Measurements from ENCODE around the gene SOWAHB. TPM values are rescaled to one million over a fixed set of nuclear protein-coding genes. Genes with fewer than 3 reads are reported as not detected.

SOWAHB gene
- total RNA-seq, 4 donors from 2014 or later, result 1.9 to 3.3 TPM; not detected in 2

DNA sequence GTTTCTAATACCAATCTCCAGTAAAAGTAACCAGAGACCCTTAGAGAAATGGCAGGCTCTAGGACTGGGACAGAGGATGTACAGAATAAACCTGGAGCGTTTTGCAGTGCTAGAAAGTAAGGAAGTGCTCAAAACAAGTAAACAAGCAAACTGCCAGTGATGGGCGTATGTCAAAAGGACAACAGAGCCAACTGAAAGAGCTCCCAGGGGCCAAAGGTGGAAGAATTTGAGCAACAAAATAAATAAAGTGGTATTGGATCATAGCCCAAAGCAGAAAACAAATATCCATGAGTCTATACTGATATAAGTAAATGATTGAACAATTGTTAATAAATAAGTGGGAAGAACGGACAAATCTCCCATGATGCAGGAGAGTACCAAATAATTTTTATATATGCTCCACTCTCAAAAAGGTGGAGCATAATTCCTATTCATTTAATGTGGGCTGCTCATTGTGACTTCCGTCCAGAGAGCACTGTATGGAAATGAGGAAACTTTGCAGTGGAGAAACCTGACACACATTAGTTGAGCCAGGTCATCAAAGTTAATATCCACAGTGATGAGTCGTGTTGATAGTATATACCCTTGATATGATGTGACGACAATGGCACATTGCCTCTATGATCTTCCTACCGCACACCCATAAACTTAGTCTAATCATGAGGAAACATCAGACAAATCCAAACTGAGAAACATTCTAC, 33.8 kb upstream of the SOWAHB start:
- H3K4me3 ChIP-seq, result no peak overlapping the region
- H3K4me1 ChIP-seq, result no peaks in the 10 kb centered on the region
- intact Hi-C loops (cut with DNase I; ENCODE audit: low total_unique reads), result no loop called here
- H3K36me3 ChIP-seq, result no peaks in the 10 kb centered on the region
- no peak overlapping the region for H3K27ac ChIP-seq
- H3K27me3 ChIP-seq, result no peaks in the 10 kb centered on the region
- DNase-seq, result no peak
- TF ChIP-seq CTCF (IDR thresholded peaks at IDR 0.05), result no peak
- TF ChIP-seq POLR2A (IDR thresholded peaks at IDR 0.05), result no peak
- H3K9me3 ChIP-seq, result no peaks in the 10 kb centered on the region

GRCh38 chr4:76931087-76931486, 33.1 kb upstream of the SOWAHB start:
- Histone ChIP-seq H3K27me3 (no peaks in the 10 kb centered on the region), H3K4me1 (no peaks in the 10 kb centered on the region), H3K36me3 (no peaks in the 10 kb centered on the region), H3K4me3 (no peak overlapping the region), H3K27ac (no peak overlapping the region), H3K9me3 (no peaks in the 10 kb centered on the region)
- no peak for DNase-seq
- intact Hi-C loops (cut with DNase I; ENCODE audit: low total_unique reads), result no loop called here
- TF ChIP-seq CTCF (IDR thresholded peaks at IDR 0.05) (no peak), POLR2A (IDR thresholded peaks at IDR 0.05) (no peak)

DNA sequence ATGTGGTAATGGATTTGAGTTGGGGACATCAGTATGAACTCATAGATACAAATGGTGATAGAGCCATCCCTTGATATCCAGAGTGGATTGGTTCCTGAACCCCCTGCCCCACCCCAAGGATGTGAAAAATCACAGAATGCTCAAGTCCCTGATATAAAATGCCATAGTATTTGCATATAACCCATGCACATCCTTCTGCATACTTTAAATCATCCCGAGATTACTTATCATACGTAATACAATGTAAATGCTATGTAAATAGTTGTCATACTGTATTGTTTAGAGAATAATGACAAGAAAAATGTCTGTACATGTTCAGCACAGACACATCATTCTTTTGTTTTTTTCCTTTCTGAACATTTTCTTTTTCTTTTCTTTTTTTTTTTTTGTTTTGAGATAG, 32.7 kb upstream of the SOWAHB start:
- H3K27me3 ChIP-seq, result no peaks in the 10 kb centered on the region
- intact Hi-C loops (cut with DNase I; ENCODE audit: low total_unique reads), result no loop called here
- H3K27ac ChIP-seq, result no peak overlapping the region
- no peaks in the 10 kb centered on the region for H3K4me1 ChIP-seq
- no peak for DNase-seq
- no peaks in the 10 kb centered on the region for H3K9me3 ChIP-seq
- TF ChIP-seq POLR2A (IDR thresholded peaks at IDR 0.05) (no peak), CTCF (IDR thresholded peaks at IDR 0.05) (no peak)
- no peaks in the 10 kb centered on the region for H3K36me3 ChIP-seq
- no peak overlapping the region for H3K4me3 ChIP-seq

DNA sequence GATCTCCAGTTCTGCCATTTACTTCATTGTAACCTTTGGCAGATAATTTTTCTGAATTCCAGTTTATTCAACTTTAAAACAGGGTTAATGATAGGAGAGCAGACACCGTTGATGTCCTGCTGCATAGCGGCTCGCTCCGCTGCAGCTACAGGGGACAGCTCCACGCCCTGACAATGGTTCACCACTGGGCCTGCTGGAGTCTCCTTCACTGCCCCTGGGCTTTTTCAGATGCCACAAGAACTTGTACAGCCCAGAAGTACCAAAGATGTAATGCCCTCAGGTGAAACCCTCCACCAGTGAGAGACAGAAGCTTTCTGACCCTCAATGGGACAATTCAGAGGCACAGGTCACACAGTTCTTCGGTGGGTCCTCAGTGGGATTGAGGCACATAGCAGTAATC, 28.9 kb upstream of the SOWAHB start:
- Histone ChIP-seq H3K27me3 (no peaks in the 10 kb centered on the region), H3K4me3 (no peak overlapping the region), H3K4me1 (no peaks in the 10 kb centered on the region), H3K27ac (no peak overlapping the region), H3K36me3 (no peaks in the 10 kb centered on the region), H3K9me3 (no peaks in the 10 kb centered on the region)
- intact Hi-C loops (cut with DNase I; ENCODE audit: low total_unique reads), result no loop called here
- TF ChIP-seq POLR2A (IDR thresholded peaks at IDR 0.05) (no peak), CTCF (IDR thresholded peaks at IDR 0.05) (no peak)
- DNase-seq, result no peak

DNA sequence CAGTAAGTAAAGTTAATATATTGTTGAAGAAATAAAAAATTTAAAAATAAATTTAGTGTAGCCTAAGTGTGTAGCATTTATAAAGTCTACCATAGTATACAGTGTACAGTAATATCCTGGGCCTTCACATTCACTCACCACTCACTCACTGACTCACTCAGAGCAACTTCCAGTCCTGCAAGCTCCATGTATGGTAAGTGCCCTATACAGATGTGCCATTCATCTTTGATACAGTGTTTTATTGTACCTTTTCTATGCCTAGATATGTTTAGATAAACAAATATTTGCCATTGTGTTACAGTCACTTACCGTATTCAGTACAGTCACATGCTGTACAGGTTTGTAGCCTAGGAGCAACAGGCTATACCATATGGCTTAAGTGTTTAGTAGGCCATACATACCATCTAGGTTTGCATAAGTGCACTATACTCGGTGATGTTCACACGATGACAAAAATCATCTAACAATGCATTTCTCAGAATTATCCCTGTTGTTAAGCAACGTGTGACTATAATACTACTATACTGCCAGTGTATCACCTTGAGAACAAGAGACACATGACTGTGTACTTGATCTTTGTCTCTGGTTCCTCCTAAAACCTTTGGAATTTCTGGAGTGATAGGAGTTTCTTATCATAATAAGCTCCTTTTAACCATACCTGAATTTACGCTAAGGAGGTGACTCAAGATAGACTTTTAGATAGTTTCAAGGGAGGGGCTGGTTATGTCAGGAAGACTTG, 25.8 kb upstream of the SOWAHB start:
- intact Hi-C loops (cut with DNase I; ENCODE audit: low total_unique reads), result no loop called here
- H3K36me3 ChIP-seq, result no peaks in the 10 kb centered on the region

More for the DNA sequence above, 25.8 kb upstream of the SOWAHB start:
- DNase-seq, result no peak
- H3K4me3 ChIP-seq, result no peak overlapping the region
- H3K27ac ChIP-seq, result no peak overlapping the region
- H3K9me3 ChIP-seq, result no peaks in the 10 kb centered on the region
- no peaks in the 10 kb centered on the region for H3K4me1 ChIP-seq
- H3K27me3 ChIP-seq, result no peaks in the 10 kb centered on the region
- TF ChIP-seq CTCF (IDR thresholded peaks at IDR 0.05), result no peak
- no peak for TF ChIP-seq POLR2A (IDR thresholded peaks at IDR 0.05)

All from uterus (tissue), 4 donors.